Measurements from ENCODE around the gene PSMC5.

Gene PSMC5

GRCh38 chr17:63832014-63832413 is 4.8 kb downstream of the PSMC5 start:
- Histone ChIP-seq H3K9me3 (ENCODE audit: insufficient read depth, low read length, severe bottlenecking) (no peaks in the 10 kb centered on the region), H3K79me2 (ENCODE audit: insufficient read depth, low read length) (peaks cover 45% of the 10 kb centered on the region), H4K20me1 (ENCODE audit: insufficient read depth, low read length) (peaks cover 21% of the 10 kb centered on the region), H3K9ac (ENCODE audit: low read depth, low read length) (no peak overlapping the region), H3K27me3 (ENCODE audit: insufficient read depth, low read length, poor library complexity) (no peaks in the 10 kb centered on the region), H3K4me1 (ENCODE audit: insufficient read depth, low read length) (peaks cover 28% of the 10 kb centered on the region), H3K4me2 (ENCODE audit: insufficient read depth, low read length) (no peak overlapping the region), H2AFZ (ENCODE audit: low read depth, low read length) (no peak overlapping the region), H3K36me3 (ENCODE audit: insufficient read depth, low read length) (peaks cover 86% of the 10 kb centered on the region), H3K4me3 (ENCODE audit: low read depth in 1 of 2, low read length in 2 of 2) (no peak overlapping the region), H3K27ac (ENCODE audit: low read length) (no peak overlapping the region)
- no peak for DNase-seq
- ATAC-seq (ENCODE audit: insufficient read depth, low read depth): no peak
- TF ChIP-seq, protein P1, sequence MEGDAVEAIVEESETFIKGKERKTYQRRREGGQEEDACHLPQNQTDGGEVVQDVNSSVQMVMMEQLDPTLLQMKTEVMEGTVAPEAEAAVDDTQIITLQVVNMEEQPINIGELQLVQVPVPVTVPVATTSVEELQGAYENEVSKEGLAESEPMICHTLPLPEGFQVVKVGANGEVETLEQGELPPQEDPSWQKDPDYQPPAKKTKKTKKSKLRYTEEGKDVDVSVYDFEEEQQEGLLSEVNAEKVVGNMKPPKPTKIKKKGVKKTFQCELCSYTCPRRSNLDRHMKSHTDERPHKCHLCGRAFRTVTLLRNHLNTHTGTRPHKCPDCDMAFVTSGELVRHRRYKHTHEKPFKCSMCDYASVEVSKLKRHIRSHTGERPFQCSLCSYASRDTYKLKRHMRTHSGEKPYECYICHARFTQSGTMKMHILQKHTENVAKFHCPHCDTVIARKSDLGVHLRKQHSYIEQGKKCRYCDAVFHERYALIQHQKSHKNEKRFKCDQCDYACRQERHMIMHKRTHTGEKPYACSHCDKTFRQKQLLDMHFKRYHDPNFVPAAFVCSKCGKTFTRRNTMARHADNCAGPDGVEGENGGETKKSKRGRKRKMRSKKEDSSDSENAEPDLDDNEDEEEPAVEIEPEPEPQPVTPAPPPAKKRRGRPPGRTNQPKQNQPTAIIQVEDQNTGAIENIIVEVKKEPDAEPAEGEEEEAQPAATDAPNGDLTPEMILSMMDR (IDR thresholded peaks at IDR 0.05; ENCODE audit: borderline replicate concordance, extremely low read depth, low read length, poor library complexity, severe bottlenecking): no peak
- TF ChIP-seq EZH2 (IDR thresholded peaks at IDR 0.05; ENCODE audit: borderline replicate concordance, low read depth, low read length, severe bottlenecking): no peak

DNA sequence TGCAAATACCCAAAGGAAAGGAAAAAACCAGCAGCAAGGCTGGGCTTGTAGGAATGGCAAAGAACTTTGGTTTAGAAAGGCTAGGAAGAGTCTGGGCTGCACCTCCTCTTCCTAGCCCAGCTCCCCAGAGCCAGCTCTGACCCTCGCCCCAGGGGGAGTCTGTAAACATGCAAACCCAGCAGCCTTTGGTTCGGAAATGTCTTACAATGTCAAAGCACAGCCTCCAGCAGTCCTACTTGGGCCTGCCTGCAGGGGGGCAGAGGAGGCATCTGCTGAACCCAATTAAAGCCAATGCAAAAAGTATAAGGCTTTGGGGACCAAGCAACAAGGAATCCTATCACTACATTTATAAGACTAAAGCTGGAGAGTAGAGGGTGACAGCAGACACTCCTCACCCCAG is 5.2 kb downstream of the PSMC5 start:
- no peak overlapping the region for H3K9ac ChIP-seq (ENCODE audit: low read depth, low read length)
- H4K20me1 ChIP-seq (ENCODE audit: insufficient read depth, low read length): peaks cover 25% of the 10 kb centered on the region
- H3K27ac ChIP-seq (ENCODE audit: low read length): no peak overlapping the region

GRCh38 chr17:63833026-63833740 is 6.0 kb downstream of the PSMC5 start:
- peaks cover 25% of the 10 kb centered on the region for H3K4me1 ChIP-seq (ENCODE audit: insufficient read depth, low read length)
- no peak overlapping the region for H3K4me3 ChIP-seq (ENCODE audit: low read depth in 1 of 2, low read length in 2 of 2)
- ATAC-seq (ENCODE audit: insufficient read depth, low read depth): no peak
- no peak overlapping the region for H3K9ac ChIP-seq (ENCODE audit: low read depth, low read length)
- H3K36me3 ChIP-seq (ENCODE audit: insufficient read depth, low read length): peaks cover 98% of the 10 kb centered on the region
- no peak overlapping the region for H3K27ac ChIP-seq (ENCODE audit: low read length)
- H3K9me3 ChIP-seq (ENCODE audit: insufficient read depth, low read length, severe bottlenecking): no peaks in the 10 kb centered on the region
- no peak for DNase-seq
- no peaks in the 10 kb centered on the region for H3K27me3 ChIP-seq (ENCODE audit: insufficient read depth, low read length, poor library complexity)
- H3K4me2 ChIP-seq (ENCODE audit: insufficient read depth, low read length): no peak overlapping the region
- peaks cover 32% of the 10 kb centered on the region for H4K20me1 ChIP-seq (ENCODE audit: insufficient read depth, low read length)
- peaks cover 48% of the 10 kb centered on the region for H3K79me2 ChIP-seq (ENCODE audit: insufficient read depth, low read length)
- TF ChIP-seq, protein P1 (IDR thresholded peaks at IDR 0.05; ENCODE audit: borderline replicate concordance, extremely low read depth, low read length, poor library complexity, severe bottlenecking): no peak
- no peak for TF ChIP-seq EZH2 (IDR thresholded peaks at IDR 0.05; ENCODE audit: borderline replicate concordance, low read depth, low read length, severe bottlenecking)
- H2AFZ ChIP-seq (ENCODE audit: low read depth, low read length): no peak overlapping the region

More for the DNA sequence above, 5.2 kb downstream of the PSMC5 start:
- H3K36me3 ChIP-seq (ENCODE audit: insufficient read depth, low read length): peaks cover 90% of the 10 kb centered on the region
- DNase-seq: no peak
- no peak for ATAC-seq (ENCODE audit: insufficient read depth, low read depth)
- peaks cover 48% of the 10 kb centered on the region for H3K79me2 ChIP-seq (ENCODE audit: insufficient read depth, low read length)
- H3K4me1 ChIP-seq (ENCODE audit: insufficient read depth, low read length): peaks cover 28% of the 10 kb centered on the region
- H3K27me3 ChIP-seq (ENCODE audit: insufficient read depth, low read length, poor library complexity): no peaks in the 10 kb centered on the region
- H3K4me2 ChIP-seq (ENCODE audit: insufficient read depth, low read length): no peak overlapping the region
- no peak overlapping the region for H2AFZ ChIP-seq (ENCODE audit: low read depth, low read length)
- no peak overlapping the region for H3K4me3 ChIP-seq (ENCODE audit: low read depth in 1 of 2, low read length in 2 of 2)
- no peaks in the 10 kb centered on the region for H3K9me3 ChIP-seq (ENCODE audit: insufficient read depth, low read length, severe bottlenecking)
- no peak for TF ChIP-seq EZH2 (IDR thresholded peaks at IDR 0.05; ENCODE audit: borderline replicate concordance, low read depth, low read length, severe bottlenecking)
- TF ChIP-seq, protein P1 (IDR thresholded peaks at IDR 0.05; ENCODE audit: borderline replicate concordance, extremely low read depth, low read length, poor library complexity, severe bottlenecking): no peak

Measured in DND-41 (cell line).